Measurements from ENCODE around the gene TNRC18. TPM values are rescaled to one million over a fixed set of nuclear protein-coding genes. Genes with fewer than 3 reads are reported as not detected.

Gene TNRC18
- total RNA-seq, 2 donors from 2014 or later: 84.0 to 90.9 TPM

- no peaks in the 10 kb centered on the region for H3K27me3 ChIP-seq
- no peak overlapping the region for H3K9ac ChIP-seq (ENCODE audit: low read depth in 2 of 2, low read length in 2 of 2)
- no peak overlapping the region for H3K4me3 ChIP-seq
- TF ChIP-seq CTCF (IDR thresholded peaks at IDR 0.05): no peak
- no peaks in the 10 kb centered on the region for H3K36me3 ChIP-seq
- intact Hi-C loops (cut with DNase I): loop anchor here (5.0 kb wide), 1 partner anchor 87 kb away; no protein-coding TSS in a partner anchor
- no peak overlapping the region for H3K27ac ChIP-seq
- no peak for DNase-seq
- H3K4me1 ChIP-seq: no peaks in the 10 kb centered on the region
- H3K9me3 ChIP-seq: no peaks in the 10 kb centered on the region
These were observed 30.9 kb upstream of the TNRC18 start for GRCh38 chr7:5454485-5454884.

- intact Hi-C loops (cut with DNase I): loop anchor here (2.0 to 5.0 kb wide), 2 partner anchors 86 to 211 kb away; no protein-coding TSS in a partner anchor
These were observed 30.0 kb upstream of the TNRC18 start for GRCh38 chr7:5453566-5454075.

GRCh38 chr7:5452937-5453540 lies 29.4 kb upstream of the TNRC18 start:
- Histone ChIP-seq H3K9me3 (no peaks in the 10 kb centered on the region), H3K27ac (no peak overlapping the region), H3K9ac (ENCODE audit: low read depth in 2 of 2, low read length in 2 of 2) (no peak overlapping the region), H3K4me3 (no peak overlapping the region), H3K36me3 (no peaks in the 10 kb centered on the region), H3K27me3 (no peaks in the 10 kb centered on the region), H3K4me1 (no peaks in the 10 kb centered on the region)
- intact Hi-C loops (cut with DNase I): loop anchor here (2.0 to 5.0 kb wide), 2 partner anchors 86 to 210 kb away; no protein-coding TSS in a partner anchor
- TF ChIP-seq CTCF (IDR thresholded peaks at IDR 0.05): no peak
- DNase-seq: no peak

More at GRCh38 chr7:5453566-5454075, 30.0 kb upstream of the TNRC18 start:
- Histone ChIP-seq H3K9me3 (no peaks in the 10 kb centered on the region), H3K4me1 (no peaks in the 10 kb centered on the region), H3K27ac (no peak overlapping the region), H3K9ac (ENCODE audit: low read depth in 2 of 2, low read length in 2 of 2) (no peak overlapping the region), H3K36me3 (no peaks in the 10 kb centered on the region), H3K4me3 (no peak overlapping the region), H3K27me3 (no peaks in the 10 kb centered on the region)
- no peak for DNase-seq
- TF ChIP-seq CTCF (IDR thresholded peaks at IDR 0.05): no peak

GRCh38 chr7:5452470-5452899 lies 28.9 kb upstream of the TNRC18 start:
- Histone ChIP-seq H3K9me3 (no peaks in the 10 kb centered on the region), H3K36me3 (no peaks in the 10 kb centered on the region), H3K27ac (no peak overlapping the region), H3K4me1 (no peaks in the 10 kb centered on the region), H3K4me3 (no peak overlapping the region), H3K27me3 (no peaks in the 10 kb centered on the region), H3K9ac (ENCODE audit: low read depth in 2 of 2, low read length in 2 of 2) (no peak overlapping the region)
- no peak for TF ChIP-seq CTCF (IDR thresholded peaks at IDR 0.05)
- intact Hi-C loops (cut with DNase I): loop anchor here (2.0 to 5.0 kb wide), 2 partner anchors 85 to 210 kb away; no protein-coding TSS in a partner anchor
- no peak for DNase-seq

- no peaks in the 10 kb centered on the region for H3K27me3 ChIP-seq
- intact Hi-C loops (cut with DNase I): loop anchor here (5.0 kb wide), 1 partner anchor 84 kb away; no protein-coding TSS in a partner anchor
- no peak for DNase-seq
- no peaks in the 10 kb centered on the region for H3K36me3 ChIP-seq
- H3K9ac ChIP-seq (ENCODE audit: low read depth in 2 of 2, low read length in 2 of 2): no peak overlapping the region
- no peaks in the 10 kb centered on the region for H3K9me3 ChIP-seq
- H3K4me1 ChIP-seq: no peaks in the 10 kb centered on the region
- H3K4me3 ChIP-seq: no peak overlapping the region
- no peak for TF ChIP-seq CTCF (IDR thresholded peaks at IDR 0.05)
- no peak overlapping the region for H3K27ac ChIP-seq
These were observed 27.8 kb upstream of the TNRC18 start for GRCh38 chr7:5451391-5451790.
